NCI-H82 treated with DMSO at 0.1 percent for 48 hours (cell line): ENCODE data around the gene AGO4.
A peak's percentile ranks its signal among the peaks of the same experiment; 100 is the strongest.
"Not testable (repeated sequence)": the region's sequence is repeated elsewhere in the genome, so short reads cannot be mapped to it uniquely, and the experiment has no call there.

Experiments
- DNase-seq: peaks from one replicate; lab custom pipeline; 2025; ENCODE audit not compliant: unreplicated experiment; lab: John Stamatoyannopoulos, UW

AGO4 gene

DNA sequence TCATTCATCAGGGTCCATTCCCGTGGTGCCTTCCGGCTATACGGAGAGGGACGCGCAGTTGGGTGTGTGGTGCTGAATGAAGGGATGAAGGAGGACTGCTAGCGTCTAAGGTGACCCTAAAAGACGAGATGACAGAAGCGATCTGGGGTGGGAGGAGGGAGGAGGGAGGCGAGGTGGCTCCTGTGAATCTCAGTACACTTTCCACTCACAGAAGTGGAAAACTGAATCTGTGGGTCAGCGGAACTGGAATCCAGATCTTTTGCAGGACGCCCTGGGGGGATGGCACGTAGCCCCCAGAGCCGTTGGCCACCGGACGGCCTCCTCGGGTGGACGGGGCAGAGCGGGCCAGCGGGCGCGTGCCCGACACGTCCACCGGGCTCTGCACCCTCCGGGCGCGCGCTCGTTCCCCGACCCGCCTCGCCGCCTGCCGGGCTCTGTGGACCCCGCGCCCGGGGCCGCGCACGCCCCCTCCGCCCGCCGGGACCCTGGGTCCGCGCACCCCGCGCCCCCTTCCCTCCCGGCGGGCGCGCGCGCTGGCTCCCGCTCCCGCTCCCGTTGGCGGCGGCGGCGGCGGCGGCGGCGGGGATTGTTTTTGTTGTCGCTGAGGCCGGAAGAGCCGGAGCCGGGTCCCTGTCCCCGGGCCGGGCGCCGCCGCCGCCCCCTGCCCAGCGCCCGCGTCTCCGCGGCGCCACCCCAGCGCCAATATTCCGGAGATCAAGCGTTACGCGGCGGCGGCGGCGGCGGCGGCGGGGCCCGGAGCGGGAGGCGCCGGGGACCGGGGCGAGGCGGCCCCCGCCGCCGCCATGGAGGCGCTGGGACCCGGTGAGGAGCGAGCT is at the start of gene AGO4:
TSS of gene AGO4 (plus strand) at position 403 of the 836 bp plus-strand sequence. CDS start at position 804, 401 bp downstream.
- DNase-seq, result no peak

DNA sequence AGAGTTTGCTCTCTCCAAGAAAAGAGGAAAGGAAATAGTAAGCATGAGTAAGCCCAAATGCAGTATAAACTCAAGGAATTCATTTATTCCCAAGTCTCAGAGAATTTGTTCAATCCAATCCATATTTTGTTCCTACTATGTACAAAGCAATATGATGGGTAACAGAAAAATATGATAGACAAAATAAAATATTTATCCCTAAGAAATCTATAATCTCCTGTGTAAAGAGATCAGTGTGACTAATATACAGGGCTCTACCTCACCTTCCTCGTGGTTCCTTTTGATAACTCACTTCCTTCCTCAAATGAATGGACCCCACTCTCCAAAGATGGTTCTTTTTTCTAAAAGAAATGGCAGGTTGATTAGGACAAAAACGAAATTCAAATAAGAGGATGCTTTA is 45.7 kb upstream of the AGO4 start:
- DNase-seq, result no peak

DNA sequence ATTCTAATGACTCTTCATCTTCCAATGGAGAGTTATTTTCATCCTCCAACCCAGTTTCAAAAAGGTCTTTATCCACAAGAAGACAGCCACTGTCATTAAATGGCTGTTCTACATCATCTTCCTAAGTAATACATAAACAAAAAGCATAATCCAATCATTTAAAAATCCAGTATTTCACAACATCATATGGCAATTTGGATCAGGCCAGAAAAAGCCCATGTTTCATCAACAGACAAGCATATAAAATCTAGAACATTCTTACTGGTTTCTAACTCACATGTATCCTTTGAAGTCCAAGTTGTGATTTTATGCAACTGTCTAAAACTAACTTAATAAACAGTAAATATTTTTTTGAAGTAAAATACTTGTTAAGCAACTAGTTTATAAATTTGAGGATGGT is 44.6 kb upstream of the AGO4 start:
- DNase-seq, result no peak

DNA sequence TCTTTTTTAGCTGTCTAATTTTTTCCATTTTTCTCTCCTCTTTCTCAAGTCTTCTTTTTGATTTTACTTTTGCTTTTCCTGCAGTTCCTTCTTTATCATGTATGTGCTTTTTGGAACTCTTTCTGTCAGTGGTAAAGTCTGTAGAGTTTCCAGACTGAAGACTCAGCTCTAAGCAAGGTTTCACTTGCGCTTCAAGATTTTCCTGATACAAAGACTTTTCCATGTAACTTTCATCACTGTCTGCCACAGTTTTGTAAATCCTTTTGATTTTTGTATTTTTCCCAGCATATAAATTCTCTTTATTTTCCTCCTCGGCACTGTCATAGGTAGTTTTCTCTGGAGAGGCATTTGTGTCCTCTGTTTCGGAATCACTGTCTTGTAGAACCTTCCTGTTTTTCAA is 43.5 kb upstream of the AGO4 start:
- DNase-seq, result no peak

DNA sequence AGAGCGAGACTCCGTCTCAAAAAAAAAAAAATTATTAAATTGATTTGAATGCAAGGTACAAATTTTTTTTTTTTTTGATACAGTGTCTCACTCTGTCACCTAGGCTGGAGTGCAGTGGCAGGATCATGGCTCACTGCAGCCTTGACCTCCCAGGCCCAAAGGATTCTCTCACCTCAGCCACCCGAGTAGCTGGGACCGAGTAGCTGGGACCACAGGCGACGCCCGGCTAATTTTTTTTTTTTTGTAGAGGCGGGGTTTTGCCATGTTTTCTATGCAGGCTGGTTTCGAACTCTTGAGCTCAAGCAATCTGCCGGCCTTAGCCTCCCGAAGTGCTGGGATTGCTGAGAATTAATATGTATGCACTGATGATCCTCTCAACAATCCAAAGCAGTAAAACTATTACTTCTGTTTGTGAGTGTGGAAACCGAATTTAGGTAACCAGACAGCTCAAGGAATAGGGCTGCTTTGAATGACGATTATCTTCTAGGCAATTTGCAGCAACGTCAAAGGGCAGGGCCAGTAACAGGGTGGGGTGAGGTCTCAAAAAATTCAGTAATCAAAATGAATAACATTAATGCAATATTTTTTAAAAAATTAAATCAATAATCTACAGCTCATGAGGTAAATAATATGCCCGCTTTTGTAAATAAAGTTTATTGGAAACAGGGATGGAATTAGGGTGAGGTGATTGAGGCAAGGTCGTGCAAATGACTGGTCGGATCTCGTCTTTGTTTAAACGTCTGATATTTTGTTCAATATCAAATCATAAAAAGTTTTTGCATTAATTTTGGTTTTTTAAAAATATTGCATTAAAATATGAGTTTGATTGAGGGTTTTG is 39.2 kb upstream of the AGO4 start:
- DNase-seq, result no peak

DNA sequence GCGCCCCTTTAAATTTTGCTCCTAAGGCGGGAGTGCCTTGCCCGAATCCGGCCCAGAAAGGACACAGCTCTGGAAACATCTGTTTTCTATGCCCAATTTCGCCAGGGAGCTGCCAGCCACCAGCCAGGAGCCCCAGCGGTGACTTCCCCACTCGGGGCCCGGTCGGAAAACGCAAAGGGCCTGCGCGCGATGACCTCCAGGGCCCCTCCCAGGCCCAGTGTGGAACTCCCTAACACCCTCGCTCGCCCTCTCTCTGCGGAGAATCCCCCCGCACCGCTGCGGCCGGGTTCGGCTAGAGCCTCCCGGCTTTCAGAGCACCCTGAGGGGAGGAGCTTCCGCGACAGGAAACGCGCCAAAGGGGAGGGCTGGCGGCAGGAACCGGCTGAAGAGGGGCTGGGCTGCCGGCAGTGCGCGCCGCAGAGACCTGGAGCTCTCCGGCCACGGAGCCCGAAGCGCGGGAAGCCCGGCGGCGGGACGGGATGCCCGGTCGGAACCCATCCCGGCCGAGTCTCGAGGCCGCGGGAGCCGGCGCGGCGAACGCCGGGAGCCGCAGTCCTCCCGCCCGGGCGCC is 38.5 kb upstream of the AGO4 start:
- DNase-seq, result peak; percentile 71

DNA sequence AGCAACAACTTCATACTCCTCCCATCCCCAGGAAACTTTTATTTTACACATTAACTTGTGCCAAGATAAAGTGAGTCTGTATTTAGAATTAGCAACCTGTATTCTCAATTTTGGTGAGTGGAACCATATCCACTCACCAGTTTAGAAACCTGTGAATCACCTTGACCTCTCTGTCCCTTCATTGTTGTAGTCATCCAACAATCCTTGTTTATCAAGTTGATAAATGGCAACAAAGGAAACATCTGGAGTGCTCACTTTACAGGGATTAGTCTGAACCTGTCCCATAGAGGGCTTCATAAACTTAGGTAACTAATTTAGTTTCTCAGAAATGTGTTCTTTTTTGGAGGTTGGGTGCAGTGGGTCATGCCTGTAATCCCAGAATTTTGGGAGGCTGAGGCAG is 34.1 kb upstream of the AGO4 start:
- no peak for DNase-seq

DNA sequence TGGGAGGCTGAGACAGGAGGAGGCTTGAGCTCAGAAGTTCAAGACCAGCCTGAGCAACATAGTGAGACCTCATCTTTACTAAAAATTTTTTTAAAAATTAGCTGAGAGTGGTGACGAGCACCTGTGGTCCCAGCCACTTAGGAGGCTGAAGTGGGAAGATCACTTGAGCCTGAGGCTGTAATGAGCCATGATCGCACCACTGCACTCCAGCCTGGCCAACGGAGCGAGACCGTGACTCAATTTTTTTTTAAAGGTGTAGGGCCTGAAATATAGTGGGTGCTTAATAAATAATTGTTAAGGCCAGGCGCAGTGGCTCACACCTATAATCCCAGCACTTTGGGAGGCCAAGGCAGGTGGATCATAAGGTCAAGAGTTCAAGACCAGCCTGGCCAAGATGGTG is 31.6 kb upstream of the AGO4 start:
- DNase-seq, result not testable (repeated sequence)

DNA sequence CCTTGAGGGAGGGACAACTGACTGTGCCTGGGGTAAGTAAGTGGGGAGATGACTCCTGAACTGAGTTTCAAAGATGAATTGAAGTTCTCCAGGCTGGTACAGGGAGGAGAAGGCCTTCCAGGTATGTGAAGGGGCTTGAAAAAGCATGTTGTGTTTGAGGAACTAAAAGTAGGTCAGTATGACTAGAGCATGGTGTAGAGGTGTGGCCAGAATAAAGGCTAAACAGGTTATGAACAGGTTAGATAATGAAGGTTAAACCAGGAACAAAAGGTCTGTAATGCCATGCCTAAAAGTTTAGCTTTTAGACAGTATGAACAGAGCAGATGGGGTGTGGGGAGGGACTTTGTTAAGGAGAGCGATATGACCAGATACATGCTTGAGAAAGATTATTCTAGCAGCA is 30.7 kb upstream of the AGO4 start:
- no peak for DNase-seq

DNA sequence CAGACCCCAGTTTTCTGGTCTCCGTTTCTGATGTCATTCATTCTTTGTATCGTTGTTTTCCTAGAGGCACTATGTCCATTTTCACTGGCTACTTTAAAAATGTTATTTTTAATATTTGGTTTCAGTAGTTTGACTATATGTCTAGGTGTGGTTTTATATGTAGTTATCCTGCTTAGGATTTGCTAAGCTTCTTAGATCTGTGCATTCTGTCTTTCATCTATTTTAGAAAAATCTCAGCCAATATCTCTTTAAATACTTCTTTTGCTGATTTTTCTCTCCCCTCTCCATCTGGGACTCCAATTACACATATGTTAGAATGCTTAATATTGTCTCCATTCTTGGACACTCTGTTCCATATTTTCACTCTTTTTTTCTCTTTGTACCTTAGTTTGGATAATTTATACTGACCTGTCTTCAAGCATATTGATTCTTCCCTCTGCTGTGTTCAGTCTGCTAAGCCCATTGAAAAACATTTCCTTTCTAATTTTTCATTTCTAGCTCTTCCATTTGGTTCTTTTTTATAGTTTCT is 24.7 kb upstream of the AGO4 start:
- DNase-seq, result no peak

DNA sequence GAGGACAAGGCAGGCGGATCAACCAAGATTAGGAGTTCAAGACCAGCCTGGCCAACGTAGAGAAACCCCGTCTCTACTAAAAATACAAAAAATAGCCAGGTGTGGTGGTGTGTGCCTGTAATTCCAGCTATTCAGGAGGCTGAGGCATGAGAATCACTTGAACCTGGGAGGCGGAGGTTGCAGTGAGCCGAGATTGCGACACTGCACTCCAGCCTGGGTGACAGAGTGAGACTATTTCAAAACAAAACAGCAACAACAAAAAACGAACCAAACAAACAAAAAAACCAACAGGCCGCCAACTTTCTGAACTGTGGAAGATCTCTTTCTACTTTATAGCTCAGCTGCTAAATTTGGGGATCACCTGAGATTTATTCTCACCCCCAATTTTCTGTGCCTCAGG is 23.5 kb upstream of the AGO4 start:
- not testable (repeated sequence) for DNase-seq

DNA sequence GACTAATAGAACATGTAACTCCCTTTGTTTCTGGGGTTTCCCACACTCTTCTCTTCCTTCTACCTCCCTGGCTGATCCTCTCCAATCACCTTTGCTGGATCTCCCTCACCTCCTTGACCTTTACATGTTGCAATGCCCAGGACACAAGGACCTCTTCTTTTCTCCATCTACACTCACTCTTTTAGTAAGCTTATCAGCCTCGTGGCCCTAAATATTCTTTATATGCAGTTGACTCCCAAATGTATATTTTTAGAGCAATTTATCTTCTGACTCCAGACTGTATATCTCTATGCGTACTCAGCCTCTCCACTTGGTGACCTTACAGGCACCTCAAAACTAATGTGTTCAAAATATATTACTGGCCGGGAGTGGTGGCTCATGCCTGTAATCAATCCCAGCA is 19.7 kb upstream of the AGO4 start:
- DNase-seq, result no peak

DNA sequence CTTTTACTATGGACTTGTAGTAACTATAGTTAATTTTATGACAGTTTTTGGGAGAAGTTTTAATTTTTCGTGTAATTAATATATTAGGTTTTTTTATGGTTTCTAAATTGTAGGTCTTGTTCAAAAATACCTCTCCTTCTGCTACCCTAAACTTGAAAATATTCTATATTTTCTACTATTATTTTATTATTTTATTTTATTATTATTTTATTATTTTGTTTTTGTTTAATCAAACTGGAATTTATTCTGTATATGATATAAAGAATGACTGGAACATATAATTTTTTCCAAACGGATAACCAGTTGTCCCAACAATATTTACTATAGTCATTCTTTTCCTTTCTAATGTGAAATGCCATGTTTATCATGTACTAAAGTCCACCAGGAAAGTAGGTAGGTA is 17.1 kb upstream of the AGO4 start:
- no peak for DNase-seq

DNA sequence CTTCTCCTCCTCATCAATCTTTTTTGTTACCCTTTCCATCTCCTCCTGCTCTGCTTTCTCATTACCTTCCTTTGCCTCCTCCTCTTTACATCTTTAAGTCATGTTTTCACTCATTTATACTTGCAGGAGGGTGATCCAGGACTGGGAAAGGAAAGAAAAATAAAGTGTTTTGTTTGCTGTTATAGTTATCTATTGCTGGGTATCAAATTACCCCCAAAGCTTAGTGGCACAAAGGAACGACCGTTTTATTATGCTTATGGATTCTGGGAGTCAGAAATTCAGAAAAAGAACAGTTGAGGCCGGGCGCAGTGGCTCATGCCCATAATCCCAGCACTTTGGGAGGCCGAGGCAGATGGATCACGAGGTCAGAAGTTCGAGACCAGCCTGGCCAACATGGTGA is 12.5 kb upstream of the AGO4 start:
- no peak for DNase-seq

DNA sequence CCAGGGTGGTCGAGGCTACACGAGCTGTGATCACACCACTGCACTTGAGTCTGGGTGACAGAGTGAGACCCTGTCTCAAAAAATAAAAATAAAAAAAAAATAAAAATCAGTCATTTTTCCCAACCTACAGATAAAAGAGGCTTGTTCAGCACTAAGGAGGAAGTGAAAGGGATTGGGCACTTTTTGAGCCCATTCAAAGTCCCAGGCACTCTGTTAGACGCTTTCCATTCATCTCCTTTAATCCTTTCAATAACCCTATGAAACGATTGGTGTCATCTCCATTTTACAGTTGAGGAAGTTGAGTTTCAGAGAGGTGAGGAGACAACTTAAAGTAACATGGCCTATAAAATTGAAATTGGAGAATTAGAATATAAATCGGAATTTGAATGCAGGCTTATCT is 10.4 kb upstream of the AGO4 start:
- no peak for DNase-seq

DNA sequence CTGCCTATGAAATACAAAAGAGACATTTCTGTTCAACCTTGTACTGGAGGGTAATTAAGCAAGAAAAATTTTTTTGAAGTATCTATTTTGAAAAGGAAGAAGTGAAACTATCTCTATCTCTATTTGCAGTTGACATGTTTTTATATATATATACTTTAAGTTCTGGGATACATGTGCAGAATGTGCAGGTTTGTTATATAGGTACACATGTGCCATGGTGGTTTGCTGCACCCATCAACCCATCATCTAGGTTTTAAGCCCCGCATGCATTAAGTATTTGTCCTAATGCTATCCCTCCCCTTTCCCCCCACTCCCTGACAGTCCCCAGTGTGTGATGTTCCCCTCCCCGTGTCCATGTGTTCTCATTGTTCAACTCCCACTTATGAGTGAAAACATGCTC is 9.8 kb upstream of the AGO4 start:
- not testable (repeated sequence) for DNase-seq

DNA sequence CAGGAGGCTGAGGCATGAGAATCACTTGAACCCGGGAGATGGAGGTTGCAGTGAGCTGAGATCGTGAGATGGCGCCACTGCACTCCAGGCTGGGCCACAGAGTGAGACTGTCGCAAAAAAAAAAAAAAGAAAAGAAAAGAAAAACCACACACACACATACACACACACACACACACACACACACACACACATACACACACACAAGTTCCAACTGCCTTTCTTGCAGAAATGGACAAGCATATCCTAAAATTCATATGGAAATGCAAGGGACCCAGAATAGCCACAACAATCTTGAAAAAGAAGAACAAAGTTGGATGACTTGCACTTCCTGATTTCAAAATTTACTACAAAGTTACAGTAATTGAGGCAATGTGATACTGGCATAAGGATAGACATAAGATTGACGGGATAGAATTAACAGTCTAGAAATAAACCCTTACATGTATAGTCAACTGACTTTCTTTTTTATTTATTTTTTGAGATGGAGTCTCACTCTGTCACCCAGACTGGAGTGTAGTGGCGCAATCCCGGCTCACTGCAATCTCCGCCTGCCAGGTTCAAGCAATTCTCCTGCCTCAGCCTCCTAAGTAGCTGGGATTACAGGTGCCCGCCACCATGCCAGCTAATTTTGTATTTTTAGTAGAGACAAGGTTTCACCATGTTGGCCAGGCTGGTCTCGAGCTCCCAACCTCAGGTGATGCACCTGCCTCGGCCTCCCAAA is 7.5 kb upstream of the AGO4 start:
- not testable (repeated sequence) for DNase-seq

DNA sequence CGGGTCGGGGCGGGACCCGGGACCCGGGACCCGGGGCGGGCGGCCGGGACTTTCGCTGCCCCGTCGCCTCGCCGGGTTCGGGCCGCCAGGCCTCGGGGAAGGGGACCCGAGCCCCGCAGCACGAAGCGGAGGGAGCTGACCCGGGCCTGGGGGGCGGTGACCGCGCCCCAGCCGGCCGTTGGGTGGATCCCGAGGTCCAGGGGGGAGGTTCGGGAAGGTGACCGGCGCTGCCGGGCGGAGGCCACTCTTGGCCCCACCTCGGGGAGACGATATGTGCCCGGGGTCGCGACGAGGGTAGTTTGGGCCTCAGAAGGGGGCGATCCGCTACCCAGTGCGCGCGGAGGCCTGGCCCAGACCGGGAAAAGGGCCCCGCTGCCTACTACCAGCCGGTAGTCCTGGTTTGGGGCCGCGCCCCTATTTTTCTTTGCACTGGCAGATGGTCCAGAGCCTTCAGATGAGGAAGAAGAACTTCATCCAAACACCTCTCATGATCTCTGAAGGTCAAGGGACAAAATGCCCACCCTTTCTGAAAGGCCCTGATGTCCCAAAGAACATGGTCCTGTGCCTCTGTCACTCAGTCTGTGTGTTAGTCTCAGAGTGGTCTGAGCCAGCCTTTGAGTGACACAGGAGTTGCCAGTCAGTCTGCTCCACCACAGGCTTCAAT is 766 bp downstream of the AGO4 start:
- DNase-seq, result no peak

DNA sequence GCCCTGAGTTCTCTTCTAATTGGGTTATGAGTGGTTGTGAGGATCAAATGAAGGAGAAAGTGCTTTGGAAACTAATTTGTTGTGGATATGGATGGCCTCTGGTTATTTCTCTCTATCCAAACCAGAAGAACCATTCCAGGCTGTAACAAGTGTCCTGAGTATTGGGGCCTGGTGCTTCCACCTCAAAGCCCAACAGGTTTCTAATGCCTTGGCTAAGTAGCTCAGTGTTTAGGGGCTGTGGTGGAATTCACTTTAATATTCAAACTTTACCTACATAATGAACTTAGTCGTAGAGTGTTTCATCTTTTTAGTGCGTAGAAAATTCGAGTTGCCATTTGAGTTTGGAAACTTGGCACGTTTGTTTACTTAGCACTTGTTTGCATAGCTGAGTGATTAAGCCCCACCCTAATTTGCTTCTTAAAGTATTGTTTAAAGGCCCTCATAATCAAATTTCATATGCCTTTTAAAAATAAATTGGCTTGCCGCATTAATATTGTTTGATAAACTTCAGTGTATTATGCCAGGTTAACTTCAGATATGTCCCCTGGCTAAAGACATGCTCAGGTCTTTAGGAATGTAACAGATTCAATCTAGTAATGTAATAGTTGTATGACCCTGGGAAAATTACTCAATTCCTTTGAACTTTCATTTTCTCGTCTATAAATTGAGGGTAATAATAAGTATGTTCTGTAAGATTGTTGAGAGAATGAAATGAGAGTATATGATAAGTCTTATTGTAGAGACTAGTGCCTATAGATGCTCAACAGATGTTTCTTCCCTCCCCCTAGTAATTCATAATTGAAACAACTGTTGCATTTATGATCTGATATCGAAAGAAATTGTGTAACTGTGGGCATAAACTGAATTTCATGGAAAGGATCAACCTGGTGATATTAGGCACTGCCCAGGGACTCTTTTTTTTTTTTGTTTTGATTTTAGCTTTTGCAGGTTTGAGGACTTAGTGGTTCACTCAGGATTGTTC is 1.6 kb downstream of the AGO4 start:
- DNase-seq, result peak; percentile 27
